ENCODE results near the gene ERVFRD-1.
A peak's percentile ranks its signal among the peaks of the same experiment; 100 is the strongest.
"Not testable (repeated sequence)": the region's sequence is repeated elsewhere in the genome, so short reads cannot be mapped to it uniquely, and the experiment has no call there.

ERVFRD-1 gene

GRCh38 chr6:11087141-11087812 lies 24.2 kb downstream of the ERVFRD-1 start:
- not testable (repeated sequence) for DNase-seq (ENCODE audit: low spot score)

DNA sequence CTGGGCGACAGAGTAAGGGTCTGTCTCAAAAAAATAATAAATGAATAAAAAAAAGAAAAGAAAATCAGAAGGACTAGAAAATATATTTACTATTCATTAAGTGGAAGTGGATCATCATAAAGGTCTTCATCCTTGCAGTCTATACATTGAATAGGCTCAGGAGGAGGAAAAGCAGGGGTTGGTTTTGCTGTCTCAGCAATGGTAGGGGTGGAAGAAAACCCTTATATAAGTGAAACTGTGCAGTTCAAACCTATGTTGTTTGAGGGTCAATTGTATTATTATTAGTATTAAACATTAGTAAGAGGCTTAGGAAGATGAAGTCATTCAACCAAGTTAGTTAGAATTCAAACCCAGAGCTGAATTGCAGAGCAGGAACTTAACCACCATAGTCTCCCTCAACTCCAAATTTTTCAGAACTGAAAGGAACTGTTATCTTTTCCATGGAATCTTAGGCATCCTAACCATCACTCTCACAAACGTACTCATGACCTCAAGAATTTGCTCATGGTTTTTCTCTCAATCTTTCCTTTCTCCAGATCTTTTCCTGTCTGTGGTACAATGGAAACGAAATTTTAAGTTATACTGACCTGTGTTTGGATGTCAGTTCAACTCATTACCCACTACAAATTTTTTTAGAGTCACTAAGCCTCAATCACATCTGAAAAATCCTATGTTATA lies 25.6 kb downstream of the ERVFRD-1 start:
- peak; percentile 89 for DNase-seq (ENCODE audit: low spot score)

- no peak for DNase-seq (ENCODE audit: low spot score)
Observed at GRCh38 chr6:11083956-11084355, 27.6 kb downstream of the ERVFRD-1 start.

DNA sequence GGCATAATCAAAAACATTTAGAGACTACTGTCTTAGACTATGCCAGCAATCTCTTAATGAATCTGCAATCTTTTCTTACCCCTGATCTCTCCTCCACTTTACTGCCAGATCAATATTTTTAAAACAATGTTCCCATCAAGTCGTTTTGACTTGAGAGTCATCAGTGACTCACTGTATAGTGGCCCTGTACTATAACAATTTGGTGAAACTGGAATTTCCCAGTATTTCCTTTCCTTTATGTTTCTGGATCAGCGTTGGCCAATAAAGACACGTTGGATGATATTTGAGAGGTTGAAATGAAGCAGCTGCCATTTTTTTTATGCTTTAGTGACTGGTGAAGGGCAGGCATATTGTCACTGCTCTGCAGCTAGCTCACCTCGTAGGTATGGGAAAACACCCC lies 28.0 kb downstream of the ERVFRD-1 start:
- peak; percentile 63 for DNase-seq (ENCODE audit: low spot score)

- DNase-seq (ENCODE audit: low spot score) = no peak
Observed at GRCh38 chr6:11080296-11080695, 31.2 kb downstream of the ERVFRD-1 start.

DNA sequence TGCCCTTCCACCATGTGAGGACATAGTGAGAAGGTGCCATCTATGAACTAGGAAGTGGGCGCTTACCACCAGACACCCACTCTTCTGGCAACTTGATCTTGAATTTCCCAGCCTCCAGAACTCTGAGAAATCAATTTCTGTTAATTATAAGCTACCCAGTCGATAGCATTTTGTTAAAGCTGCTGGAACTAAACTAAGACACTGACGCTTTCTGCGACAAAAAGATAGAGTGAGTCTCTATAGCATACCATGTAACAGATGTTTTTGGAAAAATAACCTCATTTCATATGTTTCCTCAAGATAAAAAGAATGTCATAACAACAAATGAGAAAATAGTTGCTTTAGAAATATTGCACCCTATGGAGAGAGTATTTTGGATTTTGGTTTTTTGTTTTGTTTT lies 33.3 kb downstream of the ERVFRD-1 start:
- DNase-seq (ENCODE audit: low spot score) = no peak

GRCh38 chr6:11076540-11076939 lies 35.0 kb downstream of the ERVFRD-1 start:
- DNase-seq (ENCODE audit: low spot score) = no peak

- no peak for DNase-seq (ENCODE audit: low spot score)
Observed at GRCh38 chr6:11072101-11072500, 39.4 kb downstream of the ERVFRD-1 start.

- DNase-seq (ENCODE audit: low spot score) = no peak
Observed at GRCh38 chr6:11069760-11070159, 41.8 kb downstream of the ERVFRD-1 start.

DNA sequence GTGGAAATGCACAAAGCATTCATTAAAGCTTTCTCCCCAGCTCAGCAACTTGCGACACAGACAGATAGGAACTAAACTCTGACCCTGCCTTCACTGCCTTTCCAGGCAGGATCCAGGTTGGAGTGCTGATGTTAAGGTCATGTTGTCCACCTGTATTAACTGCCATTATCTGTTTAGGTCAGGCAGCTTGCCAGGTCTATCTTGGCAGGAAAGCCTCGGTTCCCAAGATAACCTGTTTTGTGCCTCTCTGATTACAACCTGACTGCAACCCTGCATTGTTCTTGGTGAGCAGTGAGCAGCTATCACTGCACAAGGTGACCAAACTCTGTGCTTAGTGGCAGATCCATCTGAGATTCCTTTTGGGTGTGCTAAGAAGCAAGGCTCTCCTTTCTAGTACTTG lies 44.2 kb downstream of the ERVFRD-1 start:
- DNase-seq (ENCODE audit: low spot score) = no peak

GRCh38 chr6:11066505-11067347 lies 44.8 kb downstream of the ERVFRD-1 start:
- DNase-seq (ENCODE audit: low spot score) = no peak

GRCh38 chr6:11065436-11066202 lies 45.9 kb downstream of the ERVFRD-1 start:
- DNase-seq (ENCODE audit: low spot score) = no peak

DNA sequence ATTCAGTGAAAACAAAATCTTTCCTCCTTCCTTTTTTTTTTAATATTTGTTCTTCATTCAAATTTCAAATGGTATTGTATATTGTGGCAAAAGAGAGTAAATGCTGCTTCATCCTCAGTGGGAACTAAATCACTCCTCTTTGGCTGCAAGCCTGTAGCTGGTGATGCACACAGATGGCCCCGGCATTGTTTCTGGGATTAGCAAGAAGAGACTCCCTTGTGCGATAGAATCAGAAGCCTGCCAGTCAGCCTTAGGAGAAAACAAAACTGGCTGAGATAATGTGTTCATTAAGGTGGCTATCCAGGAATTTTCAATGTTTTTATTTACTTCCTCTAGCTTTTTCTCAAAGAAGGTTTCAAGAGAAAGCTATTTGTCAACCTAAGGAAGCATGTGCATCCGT lies 46.7 kb downstream of the ERVFRD-1 start:
- DNase-seq (ENCODE audit: low spot score) = no peak

DNA sequence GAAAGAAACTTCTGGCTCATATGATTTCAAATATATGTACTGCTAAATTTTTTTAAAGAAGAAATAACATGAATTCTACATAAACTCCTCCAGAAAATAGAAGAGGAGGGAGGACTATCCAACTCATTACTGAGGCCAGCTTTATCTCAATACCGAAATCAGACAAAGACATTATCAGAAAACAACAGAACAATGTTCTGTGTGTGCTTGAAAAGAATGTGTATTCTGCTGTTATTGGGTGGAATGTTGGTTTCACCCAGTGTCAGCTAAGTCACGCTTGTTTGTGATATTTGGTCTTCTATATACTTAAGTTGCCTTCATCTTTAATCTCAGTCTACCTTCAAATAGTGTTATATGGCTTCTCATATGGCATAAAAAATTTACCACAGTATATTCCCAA lies 48.8 kb downstream of the ERVFRD-1 start:
- no peak for DNase-seq (ENCODE audit: low spot score)

- DNase-seq (ENCODE audit: low spot score) = no peak
Observed at GRCh38 chr6:11062083-11062482, 49.4 kb downstream of the ERVFRD-1 start.

DNA sequence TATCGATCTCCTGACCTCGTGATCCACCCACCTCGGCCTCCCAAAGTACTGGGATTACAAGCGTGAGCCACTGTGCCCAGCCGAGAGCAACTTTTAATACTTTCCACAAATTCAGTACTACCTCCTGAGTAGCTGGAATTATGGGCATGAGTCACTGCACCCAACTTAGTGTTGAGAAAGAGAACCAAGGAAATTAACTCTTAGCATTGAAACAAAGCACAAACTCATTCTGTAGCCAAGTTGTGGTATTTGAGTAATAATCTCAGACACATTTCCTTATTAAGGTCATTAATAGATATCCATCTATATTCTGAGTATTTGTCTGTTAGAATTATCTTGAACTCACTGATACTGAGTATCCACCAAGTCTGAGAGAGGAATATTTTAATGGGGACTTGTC lies 53.1 kb downstream of the ERVFRD-1 start:
- no peak for DNase-seq (ENCODE audit: low spot score)

- DNase-seq (ENCODE audit: low spot score) = no peak
Observed at GRCh38 chr6:11056871-11057270, 54.7 kb downstream of the ERVFRD-1 start.

GRCh38 chr6:11055127-11055627 lies 56.3 kb downstream of the ERVFRD-1 start:
- DNase-seq (ENCODE audit: low spot score) = no peak

DNA sequence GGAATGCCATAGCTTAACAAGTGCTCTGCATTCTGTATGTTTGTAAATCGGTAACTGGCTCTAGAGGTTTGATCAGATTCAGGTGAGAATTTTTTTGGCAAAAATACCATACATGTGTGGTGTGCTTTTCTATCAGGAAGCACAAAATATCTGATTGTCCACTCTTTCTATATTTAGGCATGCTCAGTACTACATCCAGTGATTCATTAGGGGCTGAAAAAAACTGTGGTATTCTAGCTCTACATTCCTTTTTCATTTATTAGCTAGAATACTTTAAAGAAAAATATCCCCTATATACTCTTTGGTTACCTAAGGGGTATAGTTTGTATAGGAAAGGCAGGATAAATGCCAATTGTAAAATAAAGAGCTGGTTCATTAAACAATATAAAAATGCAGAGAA lies 56.8 kb downstream of the ERVFRD-1 start:
- peak; percentile 46 for DNase-seq (ENCODE audit: low spot score)

DNA sequence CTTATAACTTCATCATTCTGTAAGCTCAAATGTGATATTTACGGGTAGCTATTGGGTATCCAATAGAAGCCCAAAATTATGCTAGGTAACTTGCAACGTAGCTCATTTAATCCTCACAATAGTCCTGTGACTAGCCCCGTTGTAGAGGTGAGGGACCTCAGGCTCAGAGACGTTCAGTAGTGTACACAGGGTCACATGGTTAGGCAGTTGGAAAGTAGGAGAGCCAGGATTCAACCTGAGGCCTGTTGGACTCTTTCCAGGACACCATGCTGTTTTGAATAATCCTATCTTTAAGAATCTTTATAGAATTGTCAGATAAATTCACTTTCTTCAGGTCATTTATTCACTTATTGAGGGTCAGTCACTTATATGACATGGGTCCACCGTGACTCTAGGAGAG lies 58.2 kb downstream of the ERVFRD-1 start:
- no peak for DNase-seq (ENCODE audit: low spot score)
